ENCODE measurements around the gene PCBP4.

PCBP4 gene

DNA sequence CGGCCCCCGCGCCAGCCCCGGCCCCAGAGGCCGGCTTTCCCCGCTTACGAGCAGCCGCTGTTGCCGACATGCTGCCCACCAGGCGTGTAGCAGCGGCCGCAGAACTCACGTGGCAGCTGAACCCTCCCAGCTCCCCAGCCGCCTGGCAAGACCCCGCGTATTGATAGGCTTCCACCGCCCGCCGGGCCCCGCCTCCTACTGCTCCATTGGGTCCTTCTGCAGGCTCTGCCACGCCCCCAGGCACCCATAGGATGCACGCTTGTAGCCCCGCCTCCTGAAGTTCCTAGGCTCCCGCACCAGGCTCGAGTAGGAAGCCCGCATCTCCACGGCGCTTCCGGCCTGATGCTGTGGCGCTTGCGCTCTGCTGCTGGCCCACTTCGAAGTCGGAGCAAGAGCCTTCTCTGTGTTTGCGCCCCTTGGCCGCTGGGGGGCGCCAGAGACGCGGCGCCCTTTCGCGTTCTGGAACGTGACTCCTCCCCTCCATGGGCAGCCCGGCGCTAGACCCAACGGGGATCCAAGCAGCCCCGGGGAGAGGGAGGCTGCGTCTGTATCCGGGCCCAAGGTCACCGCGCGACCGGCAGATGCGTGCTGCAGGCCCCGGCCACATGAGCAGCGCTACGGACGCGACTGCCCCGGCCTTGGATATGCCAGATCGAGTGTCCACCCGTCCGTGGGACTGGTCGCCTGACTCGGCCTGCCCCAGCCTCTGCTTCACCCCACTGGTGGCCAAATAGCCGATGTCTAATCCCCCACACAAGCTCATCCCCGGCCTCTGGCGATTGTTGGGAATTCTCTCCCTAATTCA, 25.3 kb downstream of the PCBP4 start, which contains the start of the genes PARP3 and RRP9:
TSS of gene PARP3 (plus strand) at position 566 of the 805 bp plus-strand sequence. CDS start 993 bp downstream, outside the sequence.
TSS of gene RRP9 (minus strand) at position 107 of the 805 bp plus-strand sequence. CDS start at position 70, 37 bp downstream.
- H3K27ac ChIP-seq, result peak within 1 kb of the TSS; percentile 53
- H3K4me3 ChIP-seq (IDR thresholded peaks at IDR 0.05; ENCODE audit: insufficient read depth, low read depth, low read length), result peak within 1 kb of the TSS; percentile 54
- TF ChIP-seq, protein P1, sequence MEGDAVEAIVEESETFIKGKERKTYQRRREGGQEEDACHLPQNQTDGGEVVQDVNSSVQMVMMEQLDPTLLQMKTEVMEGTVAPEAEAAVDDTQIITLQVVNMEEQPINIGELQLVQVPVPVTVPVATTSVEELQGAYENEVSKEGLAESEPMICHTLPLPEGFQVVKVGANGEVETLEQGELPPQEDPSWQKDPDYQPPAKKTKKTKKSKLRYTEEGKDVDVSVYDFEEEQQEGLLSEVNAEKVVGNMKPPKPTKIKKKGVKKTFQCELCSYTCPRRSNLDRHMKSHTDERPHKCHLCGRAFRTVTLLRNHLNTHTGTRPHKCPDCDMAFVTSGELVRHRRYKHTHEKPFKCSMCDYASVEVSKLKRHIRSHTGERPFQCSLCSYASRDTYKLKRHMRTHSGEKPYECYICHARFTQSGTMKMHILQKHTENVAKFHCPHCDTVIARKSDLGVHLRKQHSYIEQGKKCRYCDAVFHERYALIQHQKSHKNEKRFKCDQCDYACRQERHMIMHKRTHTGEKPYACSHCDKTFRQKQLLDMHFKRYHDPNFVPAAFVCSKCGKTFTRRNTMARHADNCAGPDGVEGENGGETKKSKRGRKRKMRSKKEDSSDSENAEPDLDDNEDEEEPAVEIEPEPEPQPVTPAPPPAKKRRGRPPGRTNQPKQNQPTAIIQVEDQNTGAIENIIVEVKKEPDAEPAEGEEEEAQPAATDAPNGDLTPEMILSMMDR (conservative IDR thresholded peaks at IDR 0.05; ENCODE audit: low read depth, low read length), result peak; percentile 81

DNA sequence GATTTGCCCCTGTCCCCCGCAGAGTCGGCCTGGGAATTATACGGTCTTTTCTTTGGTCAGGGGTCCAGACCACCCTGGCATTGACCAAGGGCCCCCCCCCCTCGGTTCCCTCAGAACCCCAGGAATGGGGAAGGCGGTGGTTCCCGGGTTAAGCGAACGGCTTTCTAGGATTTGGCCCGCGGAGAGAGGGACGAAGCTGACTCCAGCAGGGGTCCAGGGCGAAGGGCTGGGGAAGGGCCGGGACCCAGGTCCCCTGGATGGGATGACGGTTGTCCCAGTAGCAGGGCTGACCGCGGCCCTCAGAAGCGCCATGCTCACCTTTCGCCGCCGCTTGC, 25.8 kb downstream of the PCBP4 start:
- H3K9ac ChIP-seq, result peak overlapping the region; percentile 44; the same call in 1 of the 2 replicates
- H3K4me2 ChIP-seq, result peak overlapping the region; percentile 82
- peak overlapping the region; percentile 41; the same call in 1 of the 2 replicates for H2AFZ ChIP-seq (ENCODE audit: low read depth)
- TF ChIP-seq, protein P1 (conservative IDR thresholded peaks at IDR 0.05; ENCODE audit: low read depth, low read length), result no peak
- H3K79me2 ChIP-seq (ENCODE audit: insufficient read depth, low read depth), result peaks cover 23% of the 10 kb centered on the region
- H3K27me3 ChIP-seq (ENCODE audit: insufficient read depth, low read depth), result no peaks in the 10 kb centered on the region
- H3K36me3 ChIP-seq (ENCODE audit: insufficient read depth), result no peaks in the 10 kb centered on the region
- H3K4me1 ChIP-seq (ENCODE audit: low read depth, poor library complexity, severe bottlenecking), result peaks cover 4% of the 10 kb centered on the region
- H3K27ac ChIP-seq, result no peak overlapping the region
- H4K20me1 ChIP-seq (ENCODE audit: insufficient read depth), result no peaks in the 10 kb centered on the region
- peak overlapping the region; percentile 54 for H3K4me3 ChIP-seq (IDR thresholded peaks at IDR 0.05; ENCODE audit: insufficient read depth, low read depth, low read length)

More for the DNA sequence above, 25.3 kb downstream of the PCBP4 start, which contains the start of the genes PARP3 and RRP9:
- Histone ChIP-seq H4K20me1 (ENCODE audit: insufficient read depth) (no peaks in the 10 kb centered on the region), H3K36me3 (ENCODE audit: insufficient read depth) (no peaks in the 10 kb centered on the region), H3K4me1 (ENCODE audit: low read depth, poor library complexity, severe bottlenecking) (peaks cover 4% of the 10 kb centered on the region), H2AFZ (ENCODE audit: low read depth) (peak within 1 kb of the TSS; percentile 73), H3K4me2 (peak within 1 kb of the TSS; percentile 82), H3K9ac (peak within 1 kb of the TSS; percentile 66), H3K27me3 (ENCODE audit: insufficient read depth, low read depth) (no peaks in the 10 kb centered on the region), H3K79me2 (ENCODE audit: insufficient read depth, low read depth) (peaks cover 23% of the 10 kb centered on the region)

DNA sequence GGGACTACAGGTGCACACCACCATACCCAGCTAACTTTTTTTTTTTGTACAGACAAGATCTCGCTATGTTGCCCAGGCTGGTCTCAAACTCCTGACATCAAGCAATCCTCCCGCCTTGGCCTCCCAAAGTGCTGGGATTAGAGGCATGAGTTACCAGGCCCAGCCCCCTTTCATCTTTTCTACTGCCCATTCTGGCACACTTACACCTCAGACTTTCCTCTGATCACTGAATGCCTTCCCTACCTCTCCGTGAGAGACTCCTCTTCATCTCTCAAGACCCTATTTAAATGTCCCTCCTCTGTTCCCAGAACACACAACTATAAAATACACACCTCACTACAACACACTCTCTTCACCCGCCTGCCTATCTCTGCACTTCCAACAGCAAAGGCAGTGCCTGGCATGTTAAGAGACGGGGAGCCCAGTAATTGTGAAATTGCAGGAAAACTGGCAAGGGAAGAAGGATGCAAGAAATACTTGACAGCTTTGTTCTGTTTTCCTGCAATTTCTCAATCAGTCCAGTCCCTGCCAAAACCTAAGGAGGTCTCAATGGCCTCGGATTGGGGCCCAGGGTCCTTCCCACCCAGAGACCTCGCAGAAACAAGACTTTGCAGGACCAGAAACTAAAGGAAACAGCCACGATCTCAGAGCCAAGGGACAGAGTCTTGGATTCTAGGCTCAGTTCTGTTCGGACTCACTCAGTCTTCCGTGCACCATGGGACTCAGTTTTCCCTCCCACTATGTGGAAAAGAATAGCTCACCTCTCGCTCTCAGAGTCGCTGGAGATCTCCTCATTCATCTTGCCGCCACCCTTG, 26.4 kb downstream of the PCBP4 start:
- TF ChIP-seq, protein P1 (conservative IDR thresholded peaks at IDR 0.05; ENCODE audit: low read depth, low read length), result no peak
- Histone ChIP-seq H2AFZ (ENCODE audit: low read depth) (no peak overlapping the region), H3K27ac (no peak overlapping the region), H4K20me1 (ENCODE audit: insufficient read depth) (no peaks in the 10 kb centered on the region), H3K4me3 (IDR thresholded peaks at IDR 0.05; ENCODE audit: insufficient read depth, low read depth, low read length) (peak overlapping the region; percentile 54), H3K36me3 (ENCODE audit: insufficient read depth) (no peaks in the 10 kb centered on the region), H3K9ac (peak overlapping the region; percentile 44; the same call in 1 of the 2 replicates), H3K4me1 (ENCODE audit: low read depth, poor library complexity, severe bottlenecking) (peaks cover 4% of the 10 kb centered on the region), H3K79me2 (ENCODE audit: insufficient read depth, low read depth) (peaks cover 23% of the 10 kb centered on the region), H3K4me2 (peak overlapping the region; percentile 82), H3K27me3 (ENCODE audit: insufficient read depth, low read depth) (no peaks in the 10 kb centered on the region)

DNA sequence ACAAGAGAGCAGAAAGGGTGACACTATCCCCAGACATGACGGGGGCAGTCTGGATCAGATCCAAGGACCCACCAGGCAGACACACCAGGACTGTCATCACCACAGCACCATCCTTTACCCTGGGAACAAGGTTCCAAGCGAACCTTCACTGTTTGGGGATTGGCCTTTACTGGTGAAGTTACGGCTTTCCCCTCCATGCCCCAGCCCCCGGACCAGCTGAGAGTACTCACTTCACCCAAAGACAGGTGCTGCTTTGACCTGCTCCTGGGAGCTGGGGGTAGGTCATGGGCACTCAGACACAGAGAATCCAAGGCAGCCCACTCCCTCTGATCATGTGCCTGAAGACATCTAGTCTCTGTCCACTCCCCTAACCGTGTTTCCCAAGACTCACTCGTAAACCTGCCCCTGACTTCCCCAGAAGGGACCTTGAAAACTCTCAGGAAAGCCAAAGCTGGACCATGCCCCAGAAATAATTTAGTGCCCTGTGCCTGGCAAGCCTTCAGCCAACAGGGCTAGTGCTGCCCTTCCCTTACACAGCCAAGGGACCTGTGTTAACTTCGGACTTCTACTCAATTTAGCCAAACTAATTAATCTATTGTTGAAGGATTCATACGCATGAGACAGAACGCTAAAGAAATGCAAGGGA, 28.4 kb downstream of the PCBP4 start:
- Histone ChIP-seq H3K4me3 (IDR thresholded peaks at IDR 0.05; ENCODE audit: insufficient read depth, low read depth, low read length) (no peak overlapping the region), H4K20me1 (ENCODE audit: insufficient read depth) (no peaks in the 10 kb centered on the region), H3K27ac (no peak overlapping the region), H3K27me3 (ENCODE audit: insufficient read depth, low read depth) (no peaks in the 10 kb centered on the region), H3K4me2 (no peak overlapping the region), H2AFZ (ENCODE audit: low read depth) (no peak overlapping the region), H3K9ac (no peak overlapping the region), H3K4me1 (ENCODE audit: low read depth, poor library complexity, severe bottlenecking) (peaks cover 4% of the 10 kb centered on the region), H3K79me2 (ENCODE audit: insufficient read depth, low read depth) (peaks cover 23% of the 10 kb centered on the region), H3K36me3 (ENCODE audit: insufficient read depth) (no peaks in the 10 kb centered on the region)
- TF ChIP-seq, protein P1 (conservative IDR thresholded peaks at IDR 0.05; ENCODE audit: low read depth, low read length), result no peak
